ENCODE results near the gene PRDM11.
A peak's percentile ranks its signal among the peaks of the same experiment; 100 is the strongest.

The PRDM11 gene

DNA sequence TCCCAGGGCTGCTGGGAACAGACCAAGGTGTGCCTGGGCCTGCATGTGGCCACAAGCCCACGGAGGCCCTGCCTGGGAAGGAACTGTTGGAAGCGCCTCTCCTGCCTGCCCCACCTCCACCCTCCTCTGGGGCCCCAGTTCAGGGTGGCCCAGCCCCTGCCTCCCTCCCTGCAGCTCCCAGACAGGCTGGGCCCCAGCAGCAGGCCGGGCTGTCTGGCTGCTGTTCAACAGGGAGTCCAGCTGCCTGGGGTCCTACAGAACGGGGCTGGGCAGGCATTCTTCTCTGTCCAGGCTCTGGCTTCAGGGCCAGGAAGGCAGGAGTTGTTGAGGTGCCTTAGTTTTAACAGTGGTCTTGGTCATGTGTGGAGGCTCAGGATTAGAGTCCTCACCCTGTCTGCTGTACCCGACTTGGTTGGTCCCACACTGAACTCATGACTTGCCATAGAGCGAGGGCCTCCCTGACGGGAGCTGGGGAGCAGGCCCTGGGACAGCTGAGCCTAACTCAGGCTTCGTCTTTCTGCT is 11.8 kb downstream of the PRDM11 start:
- DNase-seq = peak; percentile 69

DNA sequence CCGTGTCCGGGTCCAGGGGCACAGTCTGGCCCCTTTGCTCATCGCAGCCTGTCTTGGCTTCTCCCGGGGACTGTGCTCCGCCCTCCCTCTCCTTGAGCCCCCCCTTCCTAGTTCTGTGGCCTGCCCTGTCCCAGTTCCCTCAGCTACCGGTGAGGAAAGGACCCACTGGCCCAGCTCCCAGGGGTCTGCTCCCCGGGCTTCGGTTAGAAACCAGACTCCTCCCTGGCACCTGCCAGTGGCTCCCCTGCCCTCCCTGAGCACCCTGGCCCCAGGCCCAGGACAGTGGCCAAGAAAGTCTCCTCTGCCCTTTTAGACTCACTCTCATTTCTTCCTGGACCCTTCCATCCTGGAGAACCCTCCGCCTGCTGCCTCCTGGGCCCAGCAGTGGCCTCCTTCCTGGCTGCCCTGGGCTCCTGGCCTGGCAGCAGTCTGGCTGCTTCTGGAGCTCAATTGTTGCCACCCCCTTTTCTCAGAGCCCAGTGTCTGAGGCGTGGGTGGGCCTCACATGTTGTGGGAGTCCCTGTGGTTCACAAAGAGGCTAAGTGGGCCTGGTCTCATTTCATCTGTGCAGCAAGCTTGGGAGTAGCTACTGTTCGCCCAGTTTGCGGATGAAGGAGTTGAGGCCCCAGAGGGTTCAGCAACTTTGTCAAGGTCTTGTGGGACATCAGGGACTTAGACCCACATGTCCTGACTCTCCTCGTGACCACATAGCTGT is 12.6 kb downstream of the PRDM11 start:
- peak; percentile 38 for DNase-seq

DNA sequence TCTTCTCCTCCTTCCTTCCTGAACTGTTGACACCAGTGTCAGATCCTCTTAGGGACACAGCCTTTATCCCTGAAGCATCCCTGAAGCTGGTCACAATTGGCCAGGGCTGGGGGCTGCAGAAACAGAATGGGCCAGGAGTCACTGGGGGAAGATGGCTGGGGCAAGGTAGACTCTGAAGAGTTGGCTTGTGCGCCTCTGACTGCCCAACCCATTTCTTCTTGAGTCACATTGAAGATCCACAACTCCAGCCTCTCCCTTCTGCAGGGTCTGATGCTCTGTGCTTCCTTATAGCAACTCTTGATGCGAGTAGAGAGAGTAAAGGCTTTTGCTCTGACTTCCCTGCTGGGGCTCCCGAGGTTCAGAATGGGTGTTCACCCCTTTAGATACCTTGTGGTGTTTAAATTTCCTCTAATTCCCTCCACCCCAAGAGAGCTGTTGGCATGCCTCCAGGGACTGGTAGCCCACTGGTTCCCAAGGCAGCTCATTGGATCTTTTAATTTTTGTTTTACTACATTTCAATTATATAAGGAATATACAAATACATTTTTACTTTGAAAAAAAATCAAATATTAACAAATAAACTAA is 13.4 kb downstream of the PRDM11 start:
- DNase-seq = no peak

DNA sequence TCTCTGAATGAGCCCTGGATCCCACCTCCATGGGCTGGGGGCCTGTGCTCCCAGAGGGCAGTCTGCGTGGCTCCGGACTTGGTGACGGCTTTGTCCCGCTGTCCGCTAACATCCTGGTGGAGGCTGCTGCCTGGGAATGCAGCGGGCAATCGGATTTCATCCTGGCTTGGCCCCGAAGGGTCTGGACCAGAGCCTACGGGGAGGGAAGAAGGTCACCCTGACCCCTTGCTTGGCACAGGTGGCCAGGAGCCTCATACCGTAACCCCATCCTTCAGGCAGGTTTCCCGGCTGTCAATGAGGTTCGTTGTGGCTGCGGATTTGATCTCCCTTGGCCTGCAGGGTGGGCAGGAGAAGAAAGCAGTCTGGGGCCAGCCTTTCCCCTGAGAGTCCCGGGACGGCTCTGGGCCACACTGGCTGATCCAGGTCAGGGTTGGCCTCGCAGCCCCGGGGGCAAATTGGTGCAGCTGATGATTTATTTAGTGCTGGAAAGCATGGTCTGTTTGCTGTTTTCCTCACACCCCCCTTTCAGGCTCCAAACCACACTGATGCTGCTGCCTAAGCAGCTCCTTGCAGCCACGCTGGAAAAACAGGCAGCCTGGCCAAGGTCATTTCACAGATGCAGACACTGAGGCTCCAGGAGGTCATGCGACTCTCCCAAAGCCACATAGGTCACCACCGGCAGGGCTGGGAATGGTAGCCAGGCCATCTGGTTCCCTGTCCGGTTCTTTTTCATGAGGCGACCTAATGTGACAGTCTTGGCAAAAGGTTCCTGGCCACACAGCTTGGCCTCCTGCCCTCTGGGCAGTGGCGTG is 15.0 kb downstream of the PRDM11 start:
- DNase-seq = no peak

DNA sequence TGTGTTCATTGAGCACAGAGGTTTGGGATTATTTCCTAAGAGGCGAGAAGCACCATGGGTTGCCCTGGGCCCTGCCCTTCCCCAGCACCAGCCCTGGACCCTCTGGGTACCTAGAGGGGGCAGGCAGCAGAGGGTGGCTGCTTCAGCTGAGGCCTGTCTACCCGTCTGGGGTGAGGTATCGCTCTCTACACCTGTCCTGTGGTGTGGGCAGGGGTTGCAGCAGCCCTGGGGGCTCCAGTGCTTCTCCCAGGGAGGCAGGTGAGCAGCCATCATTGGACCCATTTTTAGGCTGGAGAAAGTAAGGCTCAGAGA is 15.6 kb downstream of the PRDM11 start:
- DNase-seq = no peak

DNA sequence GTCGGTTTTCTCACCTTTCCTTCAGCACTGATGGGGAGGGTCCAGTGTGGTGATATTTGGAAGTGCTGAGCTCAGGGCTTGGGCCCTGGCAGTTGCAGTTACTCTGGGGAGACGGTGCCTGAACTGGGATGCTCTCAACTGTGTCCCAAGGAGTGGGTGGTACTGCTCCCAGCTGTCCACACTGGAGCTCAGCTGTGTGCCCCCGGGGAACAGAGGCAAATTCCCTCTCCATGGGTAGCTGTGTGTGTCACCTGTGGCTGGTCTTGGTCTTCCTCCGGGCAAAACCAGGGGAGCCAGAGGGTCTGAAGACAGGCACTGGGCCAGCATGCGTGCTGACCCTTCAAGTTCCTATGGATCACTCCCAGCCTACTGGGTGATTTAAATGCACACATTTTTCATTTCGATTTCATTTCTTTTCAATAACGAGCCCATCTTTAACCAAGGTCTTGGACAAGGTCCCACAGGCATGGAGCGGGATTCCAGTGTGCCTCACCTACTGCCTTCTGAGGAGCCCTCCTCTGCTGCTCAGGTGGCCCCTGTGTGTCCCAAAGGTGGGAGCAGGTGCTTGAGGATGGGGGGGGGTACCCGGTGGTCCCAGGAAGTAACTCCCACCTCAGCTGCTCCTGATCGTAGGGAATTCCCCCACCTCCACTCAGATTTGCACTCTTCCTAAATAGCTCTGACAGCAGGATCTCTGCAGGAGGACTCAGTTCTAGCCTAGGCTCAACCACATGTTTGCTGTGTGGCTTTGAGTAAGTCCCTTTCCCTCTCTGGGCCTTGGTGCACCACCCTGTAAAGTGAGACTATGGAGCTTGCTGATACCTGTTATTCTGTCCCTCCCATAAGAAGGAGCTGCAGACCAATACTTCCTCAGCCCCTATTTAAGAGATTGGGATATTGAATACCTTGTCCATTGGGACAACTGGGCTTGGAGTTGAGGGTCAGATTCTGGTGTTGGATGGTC is 16.8 kb downstream of the PRDM11 start:
- DNase-seq = no peak

DNA sequence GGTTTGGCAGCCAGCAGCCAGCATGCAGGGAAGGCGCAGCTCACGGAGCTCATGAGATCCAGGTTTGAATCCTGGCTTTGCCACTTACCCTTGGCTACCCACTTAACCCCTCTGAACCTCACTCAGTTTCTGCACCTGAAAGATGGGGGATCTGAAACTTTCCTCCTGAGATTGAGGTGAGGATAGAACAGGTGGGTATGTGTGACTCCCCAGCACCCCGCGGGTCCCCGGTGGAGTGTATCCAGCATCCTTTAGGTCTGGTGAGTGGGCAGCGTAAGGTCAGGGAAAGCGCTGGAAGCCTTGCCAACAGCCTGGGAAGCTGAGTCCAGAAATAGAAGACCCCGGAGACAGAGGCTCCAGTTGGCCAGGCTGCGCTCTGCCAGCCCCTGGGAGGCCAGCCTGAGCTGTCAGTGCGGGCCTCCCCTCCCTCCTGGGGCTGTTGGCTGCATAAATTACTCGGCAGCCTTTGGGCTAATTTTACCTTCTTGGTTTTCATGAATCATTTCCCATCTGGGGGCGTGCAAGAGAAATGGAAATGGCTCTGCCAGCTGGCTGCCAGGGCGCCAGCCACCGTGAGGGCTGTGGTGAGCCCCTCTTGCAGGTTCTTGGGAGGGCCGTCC is 17.6 kb downstream of the PRDM11 start:
- no peak for DNase-seq

DNA sequence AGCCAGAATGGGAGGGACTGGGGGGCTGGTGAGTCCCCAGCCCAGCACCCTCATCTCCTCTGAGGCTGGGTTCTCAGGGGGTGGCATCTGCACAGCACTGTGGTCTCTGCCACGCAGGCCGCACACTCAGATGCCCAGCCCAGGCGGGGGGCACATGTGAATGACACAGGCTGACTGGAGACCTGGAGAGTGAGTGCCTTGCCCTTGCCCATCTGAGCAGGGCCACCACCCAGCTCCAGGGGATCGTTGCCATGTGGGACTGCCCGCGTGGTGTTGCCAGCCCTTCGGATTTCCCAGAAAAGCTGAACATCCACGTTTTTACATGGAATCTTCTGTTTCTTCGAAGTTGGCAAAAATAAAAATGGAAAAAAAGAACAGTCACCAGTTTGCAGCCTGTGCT is 18.9 kb downstream of the PRDM11 start:
- DNase-seq = no peak

DNA sequence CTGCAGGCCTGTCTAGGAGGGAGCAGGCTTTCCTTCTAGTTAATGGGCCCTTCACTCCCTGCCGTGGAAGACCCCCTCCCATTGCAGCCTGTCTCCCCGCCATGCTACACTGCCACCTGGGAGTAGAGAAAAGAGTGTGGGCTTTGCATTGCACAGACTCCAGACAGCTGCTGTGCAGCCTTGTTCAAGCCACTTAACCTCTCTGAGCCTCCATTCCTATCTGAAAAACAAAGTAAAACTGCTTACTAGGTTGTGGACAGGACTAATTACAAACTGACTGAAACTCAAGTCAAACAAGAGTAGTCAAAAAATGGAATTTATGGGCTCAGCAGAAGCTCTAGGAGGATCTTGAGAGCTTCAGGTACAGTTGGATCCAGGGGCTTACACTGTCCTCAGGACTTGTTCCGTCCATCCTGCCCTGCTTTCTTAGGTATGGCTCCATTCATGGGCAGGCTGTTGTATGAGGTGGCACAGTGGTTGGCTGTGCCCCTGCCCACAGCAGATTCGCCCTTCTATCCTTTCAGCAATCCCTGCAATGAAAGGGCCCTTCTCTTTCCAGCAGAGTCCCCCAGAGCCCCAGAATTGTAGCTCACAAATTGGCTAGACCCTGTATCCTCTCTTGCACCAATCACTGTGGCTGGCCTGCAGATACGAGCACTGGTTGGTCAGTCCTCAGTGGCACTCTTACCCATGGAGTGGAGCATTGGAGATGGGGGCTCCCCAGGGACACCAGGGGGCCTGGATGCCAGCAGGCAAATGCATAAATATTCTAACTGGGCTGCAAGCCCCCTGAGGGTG is 19.6 kb downstream of the PRDM11 start:
- DNase-seq = no peak

DNA sequence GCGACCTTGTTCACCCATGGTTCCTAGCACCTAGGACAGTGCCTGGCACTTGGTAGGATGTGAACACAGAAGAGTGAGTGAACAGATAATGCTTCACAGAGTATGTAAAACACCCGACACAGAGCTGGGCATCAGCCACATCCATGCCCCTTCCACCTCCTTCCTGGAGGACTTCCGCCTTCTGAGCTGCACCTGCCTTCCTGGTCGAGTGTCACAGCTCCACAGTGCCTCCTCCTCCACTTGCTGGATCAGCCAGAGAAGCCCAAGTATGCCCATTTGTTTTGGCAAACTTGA is 20.1 kb downstream of the PRDM11 start:
- no peak for DNase-seq

DNA sequence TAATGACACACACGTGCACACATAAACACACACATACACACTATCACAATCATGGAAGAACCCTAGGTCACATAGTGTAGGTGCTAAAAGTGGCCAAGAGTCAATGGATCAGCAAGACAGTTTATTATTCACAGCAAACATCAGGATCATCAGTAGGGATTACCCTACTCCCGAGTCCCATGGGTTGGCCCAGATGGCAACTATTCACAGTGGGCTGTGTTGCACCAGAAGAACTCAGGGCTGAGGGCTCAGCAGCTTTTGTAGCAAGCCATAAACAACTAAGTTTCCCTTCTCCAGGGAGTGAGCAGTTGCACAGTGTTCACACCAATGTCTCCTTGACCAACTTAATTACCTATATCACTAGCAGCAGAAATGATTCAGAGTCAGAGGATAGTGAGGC is 20.8 kb downstream of the PRDM11 start:
- DNase-seq = no peak

DNA sequence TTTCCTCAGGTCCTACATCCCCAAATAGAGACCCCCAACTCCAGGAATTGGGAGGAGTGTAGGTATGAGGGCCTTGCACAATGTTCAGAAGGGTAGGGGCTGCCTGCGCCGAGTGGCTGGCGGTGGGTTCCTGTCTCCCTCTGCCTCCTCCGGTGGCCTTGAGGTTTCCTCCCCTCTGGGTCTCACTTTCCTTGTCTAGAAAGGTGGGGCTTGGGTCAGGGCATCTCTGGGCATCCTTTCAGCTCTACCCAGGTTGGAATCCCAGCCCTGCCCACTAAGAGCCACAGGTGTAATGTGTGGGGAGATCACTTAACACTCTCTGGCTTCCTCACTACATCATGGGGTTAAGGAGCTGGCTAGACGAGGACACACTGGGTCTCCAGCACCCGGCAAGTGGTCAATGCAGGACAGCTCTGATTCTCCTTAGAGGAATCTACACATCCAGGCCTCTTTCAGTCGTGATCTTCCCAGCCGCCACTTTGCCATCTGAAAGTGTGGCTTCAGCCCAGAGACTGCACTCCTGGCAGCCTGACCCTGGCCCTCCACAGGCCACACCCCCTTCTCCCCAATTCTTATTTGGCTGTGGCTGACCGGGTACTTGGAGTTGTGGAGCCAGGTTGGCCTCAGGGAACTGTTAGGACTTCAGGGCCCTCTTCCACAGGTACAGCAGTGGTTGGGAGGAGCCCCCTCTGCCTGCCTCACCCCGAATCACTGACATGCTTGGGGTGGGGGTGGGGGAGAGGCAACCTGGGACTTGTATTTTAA is 22.1 kb downstream of the PRDM11 start:
- no peak for DNase-seq

DNA sequence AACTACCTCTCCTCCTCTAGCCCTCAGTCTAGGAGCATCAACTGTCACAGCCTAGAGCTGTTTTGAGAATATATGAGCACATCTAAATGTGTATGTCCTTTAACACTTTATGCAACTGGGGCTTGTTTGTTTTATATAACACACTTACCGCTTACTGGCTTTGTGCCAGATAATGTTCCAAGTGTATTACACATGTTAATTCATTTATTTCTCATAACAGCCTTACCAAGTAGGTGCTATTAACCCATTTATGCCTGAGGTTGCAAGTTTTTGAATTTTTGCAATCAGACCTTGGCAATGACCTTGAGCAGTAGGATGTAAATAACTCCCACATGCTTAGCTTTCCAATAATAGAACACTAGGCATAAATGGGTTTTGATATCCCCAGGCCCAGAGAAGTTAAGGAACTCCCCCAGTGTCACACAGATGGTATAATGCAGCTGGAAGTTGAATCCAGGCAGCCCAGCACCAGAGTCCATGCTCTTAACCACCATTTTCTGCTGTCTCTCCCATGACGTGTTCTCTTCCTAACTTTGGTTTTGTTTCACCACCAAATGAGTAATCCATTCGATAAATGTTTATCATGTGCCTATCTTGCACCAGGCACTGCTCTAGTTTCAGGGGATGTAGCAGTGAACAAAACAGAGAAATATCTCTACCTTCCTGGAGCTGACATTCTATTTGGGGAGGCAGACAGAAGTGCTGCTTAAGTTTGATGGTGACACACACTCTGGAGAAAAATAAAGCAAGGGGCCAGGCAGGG is 23.1 kb downstream of the PRDM11 start:
- DNase-seq = peak; percentile 3

DNA sequence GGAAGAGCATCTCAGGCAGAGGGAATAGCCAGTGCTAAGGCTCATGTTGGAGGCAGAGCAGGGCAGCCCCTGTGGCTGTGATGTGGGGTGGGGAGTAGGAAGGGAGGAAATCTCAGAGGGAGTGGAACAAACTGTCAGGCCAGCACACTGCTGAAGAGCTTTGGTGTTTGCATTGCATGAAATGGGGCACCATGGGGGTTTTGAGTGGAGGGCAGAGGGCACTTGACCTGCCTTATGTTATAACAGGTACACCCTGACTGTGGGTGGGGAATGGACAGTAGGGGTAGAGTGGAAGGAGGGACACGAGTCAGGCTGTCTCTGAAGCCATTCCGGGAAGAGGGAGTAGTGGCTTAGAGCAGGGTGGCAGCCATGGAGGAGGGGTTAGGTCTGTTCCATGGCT is 24.0 kb downstream of the PRDM11 start:
- peak; percentile 24 for DNase-seq

DNA sequence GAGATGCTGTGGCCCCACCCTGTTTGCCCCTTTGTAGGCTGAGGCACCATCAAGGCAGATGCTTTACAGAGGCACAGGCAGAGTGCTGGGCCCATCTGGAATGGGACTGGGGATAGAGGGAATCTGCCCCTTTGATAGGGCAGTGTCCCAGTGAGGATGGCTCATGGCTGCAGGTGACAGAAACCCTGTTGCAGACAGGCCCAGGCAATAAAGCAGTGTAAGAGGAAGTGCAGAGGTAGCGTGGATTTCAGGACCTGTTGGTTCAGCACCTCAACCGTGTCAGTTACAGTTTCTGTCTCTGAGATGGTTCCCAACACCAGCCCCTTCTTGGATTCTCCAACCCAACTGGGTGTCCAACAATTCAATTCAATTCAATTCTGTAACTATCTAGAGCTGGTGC is 25.1 kb downstream of the PRDM11 start:
- DNase-seq = peak; percentile 13

DNA sequence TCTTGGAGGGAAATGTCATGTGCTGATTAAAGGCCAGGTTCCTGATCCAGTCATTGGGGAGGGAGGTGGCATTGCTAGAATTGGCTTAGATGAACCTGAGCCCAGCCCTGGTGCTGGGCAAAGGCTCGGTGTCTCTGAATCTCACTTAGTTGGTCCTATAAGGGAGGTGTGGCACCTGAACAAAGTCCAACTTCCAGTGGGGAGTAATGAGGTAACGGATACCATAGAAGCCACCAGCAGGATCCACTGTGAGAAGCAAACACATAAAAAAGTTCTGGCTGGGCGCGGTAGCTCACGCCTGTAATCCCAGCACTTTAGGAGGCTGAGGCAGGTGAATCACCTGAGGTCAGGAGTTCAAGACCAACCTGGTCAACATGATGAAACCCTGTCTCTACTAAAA is 26.6 kb downstream of the PRDM11 start:
- DNase-seq = peak; percentile 0

DNA sequence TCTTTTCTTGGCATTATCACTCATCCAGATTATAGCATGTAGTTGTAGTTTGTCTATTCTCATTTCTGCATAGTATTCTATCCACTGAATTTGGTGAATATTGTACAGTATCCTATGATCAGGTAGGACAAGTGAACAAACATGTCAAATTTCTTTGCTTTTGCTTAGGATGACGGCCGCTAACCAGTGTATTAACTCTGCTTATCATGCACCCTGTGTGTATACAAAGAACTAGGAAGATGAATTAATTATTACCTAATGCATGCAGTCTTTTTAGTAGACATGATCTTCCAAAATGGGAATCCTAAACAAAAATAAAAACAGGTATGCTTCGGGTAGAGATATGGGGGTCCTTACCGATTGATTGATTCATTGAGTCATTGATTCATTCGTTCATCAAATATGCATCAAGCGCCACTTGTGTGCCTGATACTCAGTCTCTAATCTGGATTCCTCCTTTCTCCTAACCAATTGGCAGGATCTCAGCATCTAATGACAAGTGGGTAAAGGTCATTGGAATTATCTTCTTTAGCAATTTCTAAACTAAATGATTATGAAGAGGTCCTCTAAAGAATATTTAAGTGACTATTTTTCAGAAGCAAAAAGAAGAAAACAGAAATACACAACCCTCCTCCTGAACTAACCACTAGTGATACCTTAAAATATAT is 27.9 kb downstream of the PRDM11 start:
- no peak for DNase-seq

DNA sequence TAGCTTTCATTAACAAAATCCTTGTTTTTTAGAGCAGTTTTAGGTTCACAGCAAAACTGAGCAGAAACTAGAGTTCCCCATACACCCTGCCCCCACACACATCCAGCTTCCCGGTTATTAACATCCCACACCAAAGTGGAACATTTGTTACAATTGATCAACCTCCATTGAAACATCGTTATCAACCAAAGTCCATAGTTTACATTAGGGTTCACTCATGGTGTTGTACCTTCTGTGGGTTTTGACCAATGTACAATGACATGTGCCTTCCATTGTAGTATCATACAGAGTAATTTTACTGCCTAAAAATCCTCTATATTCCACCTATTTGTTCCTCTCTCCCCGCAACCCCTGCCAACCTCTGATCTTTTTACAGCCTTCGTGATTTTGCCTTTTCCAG is 28.5 kb downstream of the PRDM11 start:
- DNase-seq = peak; percentile 22

DNA sequence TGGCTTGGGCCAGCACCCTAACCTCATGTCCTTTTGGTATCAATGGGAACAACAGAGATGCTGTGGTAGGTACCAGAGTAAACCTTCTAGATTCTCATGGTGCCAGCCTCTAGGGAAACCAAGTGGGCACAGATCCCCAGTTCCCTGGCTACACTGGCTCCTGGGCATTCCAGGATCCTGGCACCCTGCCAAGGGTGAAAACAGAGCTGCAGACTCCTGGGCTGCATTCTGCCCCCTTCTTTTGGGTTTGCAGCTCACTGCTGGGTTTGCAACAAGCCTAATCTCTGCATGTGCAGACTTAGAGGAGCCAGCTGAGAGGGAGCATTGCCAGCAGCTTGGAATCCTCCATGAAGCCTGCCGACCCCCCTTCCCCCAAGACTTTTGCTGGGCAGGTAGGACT is 30.6 kb downstream of the PRDM11 start:
- no peak for DNase-seq

DNA sequence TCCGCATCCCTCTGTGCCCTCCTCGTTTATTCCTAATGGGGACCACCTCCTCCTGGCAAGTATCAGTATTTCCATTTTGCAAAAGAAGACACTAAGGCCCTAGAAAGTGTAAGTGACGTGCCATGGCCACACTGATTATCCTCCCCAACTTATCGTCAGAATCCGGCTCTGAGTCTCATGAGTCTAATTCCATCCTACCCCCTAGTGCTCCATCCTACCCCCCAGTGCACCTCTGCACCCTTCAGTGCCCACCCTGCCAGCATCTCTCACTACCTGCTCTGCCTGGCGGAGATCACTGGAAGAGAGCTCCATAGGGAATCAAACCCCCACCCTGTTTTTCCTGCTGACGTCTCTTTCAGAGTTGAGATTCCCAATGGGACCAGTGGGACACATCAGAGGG is 31.8 kb downstream of the PRDM11 start:
- DNase-seq = no peak

Data from right forelimb (tissue), 1 donor.